GM12864 (cell line): ENCODE data around the gene IFNGR2.

Source experiments
- DNase-seq: peaks from one replicate; pipeline ENCODE4 v3.0.0-alpha.2; 2011; ENCODE audit warnings: low read depth
- H3K4me3 ChIP-seq: 2 replicates; pipeline ENCODE4 v1.5.1; 2011; ENCODE audit warnings: mild to moderate bottlenecking, low read depth, low read length, control low read depth
- CTCF ChIP-seq: IDR thresholded peaks from 2 replicates; pipeline ENCODE4 v1.5.1; 2011; ENCODE audit warnings: low read depth, mild to moderate bottlenecking, moderate library complexity, low read length, control low read depth, inconsistent platforms; ENCODE audit errors: missing control alignments

Gene IFNGR2

DNA sequence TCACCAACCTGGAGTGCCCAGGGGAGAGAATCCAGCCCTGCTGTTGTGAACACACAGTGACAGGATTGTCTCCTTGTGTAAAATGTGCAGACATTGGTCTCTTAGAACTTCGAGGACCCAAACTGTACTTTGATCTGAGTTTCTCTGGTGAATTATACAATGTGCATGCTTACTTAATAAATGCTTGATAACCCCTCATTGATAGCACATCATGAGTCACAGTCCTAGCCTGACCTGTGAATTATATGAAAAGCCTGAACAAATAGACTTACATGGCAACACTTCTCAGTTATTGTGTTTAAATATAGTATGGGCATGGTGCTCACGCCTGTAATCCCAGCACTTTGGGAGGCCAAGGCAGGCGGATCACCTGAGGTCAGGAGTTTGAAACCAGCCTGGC lies 22.6 kb downstream of the IFNGR2 start:
- H3K4me3 ChIP-seq: no peak overlapping the region
- TF ChIP-seq CTCF: no peak
- no peak for DNase-seq

DNA sequence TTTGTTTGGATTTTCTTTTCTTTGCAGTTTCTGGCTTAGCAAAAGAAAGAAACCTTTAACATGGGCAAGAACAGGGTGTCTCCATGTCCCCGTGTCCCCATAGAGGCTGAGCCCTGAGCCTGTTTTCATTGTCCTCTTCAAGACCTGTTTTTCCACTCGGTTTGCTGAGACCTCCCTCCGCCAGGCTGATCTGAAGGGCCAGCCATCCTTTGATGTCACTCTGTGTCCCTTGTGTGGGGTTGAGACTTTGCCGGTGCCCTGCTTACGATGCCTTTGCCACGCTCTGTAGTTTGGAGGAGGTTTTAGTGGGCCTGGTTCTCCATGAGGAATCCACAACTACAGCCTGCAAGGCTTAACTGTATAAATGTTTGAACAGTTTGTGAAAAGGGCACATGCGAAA lies 23.8 kb downstream of the IFNGR2 start:
- DNase-seq: no peak
- no peak overlapping the region for H3K4me3 ChIP-seq
- no peak for TF ChIP-seq CTCF

- no peak overlapping the region for H3K4me3 ChIP-seq
- TF ChIP-seq CTCF: no peak
- DNase-seq: no peak
These were observed 25.5 kb downstream of the IFNGR2 start for GRCh38 chr21:33428669-33429068.

GRCh38 chr21:33430858-33431257 lies 27.6 kb downstream of the IFNGR2 start:
- DNase-seq: no peak
- TF ChIP-seq CTCF: no peak

GRCh38 chr21:33432496-33432895 lies 29.3 kb downstream of the IFNGR2 start:
- DNase-seq: no peak
- TF ChIP-seq CTCF: no peak
- no peak overlapping the region for H3K4me3 ChIP-seq

More at GRCh38 chr21:33430858-33431257, 27.6 kb downstream of the IFNGR2 start:
- H3K4me3 ChIP-seq: no peak overlapping the region

DNA sequence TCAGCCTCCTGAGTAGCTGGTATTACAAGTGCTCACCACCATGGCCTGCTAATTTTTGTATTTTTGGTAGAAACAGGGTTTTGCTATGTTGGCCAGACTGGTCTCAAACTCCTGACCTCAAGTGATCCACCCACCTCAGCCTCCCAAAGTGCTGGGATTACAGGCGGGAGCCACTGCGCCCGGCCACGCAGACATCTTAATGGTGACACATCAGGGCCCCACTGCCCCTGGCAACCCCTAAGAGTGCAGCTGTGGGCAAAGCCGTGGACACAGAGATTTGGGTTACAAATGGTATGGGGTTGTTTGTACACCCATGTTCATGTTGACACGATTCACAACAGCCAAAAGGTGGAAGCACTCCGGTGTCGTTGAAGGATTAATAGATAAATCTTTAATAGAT lies 29.8 kb downstream of the IFNGR2 start:
- no peak for TF ChIP-seq CTCF
- H3K4me3 ChIP-seq: no peak overlapping the region
- DNase-seq: no peak

DNA sequence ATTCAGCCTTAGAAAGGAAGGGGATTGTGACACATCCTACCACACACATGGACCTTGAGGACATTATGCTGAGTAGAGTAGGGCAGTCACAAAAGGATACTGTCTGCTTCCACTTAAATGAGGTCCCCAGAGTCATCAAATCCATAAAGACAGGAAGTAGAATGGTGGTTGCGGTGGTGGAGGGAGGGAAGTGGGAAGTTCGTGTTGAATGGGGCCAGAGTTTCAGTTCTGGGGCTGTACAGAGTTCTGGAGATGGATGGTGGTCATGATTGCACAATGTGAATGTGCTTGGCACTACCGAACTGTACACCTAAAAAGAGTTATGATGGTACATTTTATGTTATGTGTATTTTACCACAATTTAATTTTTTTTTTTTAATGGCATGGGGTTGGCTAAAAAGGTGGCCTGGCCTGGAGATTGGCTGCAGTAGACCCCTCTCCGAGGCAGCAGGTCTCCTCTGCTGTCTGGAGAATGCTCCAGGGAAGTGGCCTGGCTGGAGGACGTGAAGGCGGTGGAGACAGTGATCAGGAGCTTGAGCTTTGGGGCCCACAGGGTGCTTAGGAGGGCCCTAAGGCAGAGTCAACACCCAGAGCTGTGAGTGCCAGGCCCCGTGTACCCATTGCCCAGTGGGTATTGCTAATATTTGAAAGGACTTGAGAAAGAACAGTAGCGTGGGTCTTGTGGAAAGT lies 30.4 kb downstream of the IFNGR2 start:
- H3K4me3 ChIP-seq: no peak overlapping the region
- no peak for TF ChIP-seq CTCF
- DNase-seq: no peak
